ENCODE results near the gene TBC1D9. TPM values are rescaled to one million over a fixed set of nuclear protein-coding genes. Genes with fewer than 3 reads are reported as not detected.

TBC1D9 gene
- total and polyA plus RNA-seq, 10 of the 15 experiments (the other 5 are each of a cell fraction or from before 2014, with no cell fraction given) = 0.87 to 14.9 (median 7.1) TPM

- TF ChIP-seq PRDM15 (CRISPR knock-in tag; IDR thresholded peaks at IDR 0.05) (no peak), CBFB (IDR thresholded peaks at IDR 0.05; ENCODE audit: low read depth) (no peak), ZBTB40 (IDR thresholded peaks at IDR 0.05; ENCODE audit: borderline replicate concordance) (no peak), KAT2A (conservative IDR thresholded peaks at IDR 0.05; ENCODE audit: control insufficient read depth, low read depth, low read length) (no peak)
Measured at GRCh38 chr4:140704392-140704960, 51.7 kb downstream of the TBC1D9 start (continued).
